ENCODE data around the gene ITPRIPL2. TPM values are rescaled to one million over a fixed set of nuclear protein-coding genes. Genes with fewer than 3 reads are reported as not detected.

The ITPRIPL2 gene
- total and polyA plus RNA-seq, 12 donors = 7.7 to 121 (median 53.6) TPM

- Histone ChIP-seq H3K27me3 (no peaks in the 10 kb centered on the region), H3K9me3 (replicated peaks in 1 of 3) (no peaks in the 10 kb centered on the region), H3K4me3 (no peak overlapping the region), H3K36me3 (replicated peaks in 1 of 2) (no peaks in the 10 kb centered on the region), H3K27ac (no peak overlapping the region), H3K4me1 (replicated peaks in 1 of 2) (no peaks in the 10 kb centered on the region)
- intact Hi-C loops (cut with DNase I) = no loop called here
- WGBS, 4 donors = 52 to 60% (median 58%) methylated on average over 4 of the region's 4 CpGs
- TF ChIP-seq POLR2A (IDR thresholded peaks at IDR 0.05) = no peak
- TF ChIP-seq, protein P1, sequence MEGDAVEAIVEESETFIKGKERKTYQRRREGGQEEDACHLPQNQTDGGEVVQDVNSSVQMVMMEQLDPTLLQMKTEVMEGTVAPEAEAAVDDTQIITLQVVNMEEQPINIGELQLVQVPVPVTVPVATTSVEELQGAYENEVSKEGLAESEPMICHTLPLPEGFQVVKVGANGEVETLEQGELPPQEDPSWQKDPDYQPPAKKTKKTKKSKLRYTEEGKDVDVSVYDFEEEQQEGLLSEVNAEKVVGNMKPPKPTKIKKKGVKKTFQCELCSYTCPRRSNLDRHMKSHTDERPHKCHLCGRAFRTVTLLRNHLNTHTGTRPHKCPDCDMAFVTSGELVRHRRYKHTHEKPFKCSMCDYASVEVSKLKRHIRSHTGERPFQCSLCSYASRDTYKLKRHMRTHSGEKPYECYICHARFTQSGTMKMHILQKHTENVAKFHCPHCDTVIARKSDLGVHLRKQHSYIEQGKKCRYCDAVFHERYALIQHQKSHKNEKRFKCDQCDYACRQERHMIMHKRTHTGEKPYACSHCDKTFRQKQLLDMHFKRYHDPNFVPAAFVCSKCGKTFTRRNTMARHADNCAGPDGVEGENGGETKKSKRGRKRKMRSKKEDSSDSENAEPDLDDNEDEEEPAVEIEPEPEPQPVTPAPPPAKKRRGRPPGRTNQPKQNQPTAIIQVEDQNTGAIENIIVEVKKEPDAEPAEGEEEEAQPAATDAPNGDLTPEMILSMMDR (IDR thresholded peaks at IDR 0.05) = no peak
- DNase-seq = no peak
Measured at GRCh38 chr16:19147126-19147525, 33.4 kb downstream of the ITPRIPL2 start.

DNA sequence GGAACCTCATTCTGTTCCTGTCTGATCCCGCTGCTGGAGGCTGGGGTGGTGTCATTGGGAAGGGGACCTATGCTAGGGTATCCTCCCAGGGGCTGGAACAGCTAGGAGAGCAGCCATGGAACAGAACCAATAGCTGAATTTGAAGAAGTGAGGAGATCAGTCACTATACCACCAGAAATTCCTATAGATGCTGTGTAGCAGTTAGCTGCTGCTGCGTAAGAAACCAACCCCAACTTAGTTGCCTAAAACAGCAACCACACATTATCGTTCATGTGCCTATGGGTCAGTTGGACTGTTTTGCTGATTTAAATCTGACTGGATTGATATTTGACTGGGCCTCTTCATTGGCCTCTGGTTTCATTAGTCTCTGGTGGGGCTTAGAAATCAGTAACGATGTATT is 33.9 kb downstream of the ITPRIPL2 start:
- intact Hi-C loops (cut with DNase I) = no loop called here
- Histone ChIP-seq H3K4me1 (replicated peaks in 1 of 2) (no peaks in the 10 kb centered on the region), H3K4me3 (no peak overlapping the region), H3K27me3 (no peaks in the 10 kb centered on the region), H3K36me3 (replicated peaks in 1 of 2) (no peaks in the 10 kb centered on the region), H3K27ac (no peak overlapping the region), H3K9me3 (replicated peaks in 1 of 3) (no peaks in the 10 kb centered on the region)
- TF ChIP-seq, protein P1 (IDR thresholded peaks at IDR 0.05) = no peak
- TF ChIP-seq POLR2A (IDR thresholded peaks at IDR 0.05) = no peak
- no peak for DNase-seq
- WGBS, 4 donors = 92 to 98% (median 95%) methylated on average over 4 of the region's 4 CpGs

DNA sequence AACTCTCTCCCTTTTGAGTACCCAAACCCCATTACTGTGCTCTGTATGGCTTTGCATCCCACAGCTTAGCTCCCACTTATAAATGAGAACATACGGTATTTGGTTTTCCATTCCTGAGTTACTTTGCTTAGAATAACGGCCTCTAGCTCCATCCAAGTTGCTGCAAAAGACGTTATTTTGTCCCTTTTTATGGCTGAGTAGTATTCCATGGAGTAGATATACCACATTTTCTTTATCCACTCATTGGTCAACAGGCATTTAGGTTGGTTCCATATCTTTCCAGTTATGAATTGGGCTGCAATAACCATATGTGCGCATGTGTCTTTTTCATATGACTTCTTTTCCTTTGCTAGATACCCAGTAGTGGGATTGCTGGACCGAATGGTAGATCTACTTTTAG is 34.4 kb downstream of the ITPRIPL2 start:
- no peaks in the 10 kb centered on the region for H3K9me3 ChIP-seq (replicated peaks in 1 of 3)
- no peaks in the 10 kb centered on the region for H3K27me3 ChIP-seq
- H3K27ac ChIP-seq = no peak overlapping the region
- no peak for DNase-seq
- 87 to 92% (median 89%) methylated on average over 5 of the region's 5 CpGs for WGBS, 4 donors
- H3K4me3 ChIP-seq = no peak overlapping the region
- intact Hi-C loops (cut with DNase I) = no loop called here
- TF ChIP-seq, protein P1 (IDR thresholded peaks at IDR 0.05) = no peak
- no peaks in the 10 kb centered on the region for H3K4me1 ChIP-seq (replicated peaks in 1 of 2)
- no peaks in the 10 kb centered on the region for H3K36me3 ChIP-seq (replicated peaks in 1 of 2)

GRCh38 chr16:19151310-19151709 is 37.5 kb downstream of the ITPRIPL2 start:
- Histone ChIP-seq H3K27me3 (no peaks in the 10 kb centered on the region), H3K36me3 (replicated peaks in 1 of 2) (no peaks in the 10 kb centered on the region), H3K27ac (no peak overlapping the region), H3K9me3 (replicated peaks in 1 of 3) (no peaks in the 10 kb centered on the region), H3K4me3 (no peak overlapping the region), H3K4me1 (replicated peaks in 1 of 2) (no peaks in the 10 kb centered on the region)
- intact Hi-C loops (cut with DNase I) = no loop called here
- no peak for DNase-seq
- TF ChIP-seq, protein P1 (IDR thresholded peaks at IDR 0.05) = no peak
- no peak for TF ChIP-seq POLR2A (IDR thresholded peaks at IDR 0.05)
- 48 to 65% (median 55%) methylated on average over 2 of the region's 2 CpGs for WGBS, 4 donors
